ENCODE measurements around the gene C2orf68. TPM values are rescaled to one million over a fixed set of nuclear protein-coding genes. Genes with fewer than 3 reads are reported as not detected.

C2orf68 gene
- total and polyA plus RNA-seq, 2 of the 8 experiments (the other 6 are each of a cell fraction or from before 2014, with no cell fraction given): 46.3 to 49.4 TPM

DNA sequence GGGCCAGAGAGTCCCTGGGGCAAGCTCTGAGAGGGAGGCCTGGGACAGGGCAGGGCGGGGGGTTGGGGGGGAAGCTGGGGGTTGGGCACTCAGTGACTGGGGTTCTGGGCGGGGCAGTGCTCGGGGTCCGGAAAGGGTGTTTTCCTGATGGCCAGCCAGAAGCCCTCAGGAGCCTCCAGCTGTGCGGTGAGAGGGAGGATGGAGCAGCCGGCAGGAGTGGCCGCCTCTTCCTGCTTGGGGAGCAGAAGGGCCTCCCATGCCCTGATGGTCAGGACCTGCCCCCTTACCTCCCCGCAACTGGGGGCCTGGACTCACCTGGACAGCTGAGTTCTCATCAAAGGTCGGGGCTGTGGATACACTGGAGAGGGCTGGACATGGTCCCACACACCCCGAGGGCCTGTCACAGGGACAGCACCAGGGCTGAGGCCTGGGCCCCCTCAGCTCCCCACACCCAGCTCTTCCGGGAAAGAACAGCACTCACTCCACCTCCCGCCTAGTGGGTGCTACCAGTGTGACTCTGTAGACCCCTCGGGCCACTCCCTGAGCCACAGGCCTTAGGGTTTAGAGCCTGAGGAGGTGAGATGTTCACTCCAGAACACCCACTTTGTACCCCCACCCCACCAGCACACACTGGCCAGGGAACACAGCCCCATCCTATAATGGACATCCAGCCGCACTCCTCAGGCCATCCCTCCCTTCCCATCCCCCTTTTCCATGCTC lies 49.4 kb upstream of the C2orf68 start:
- H2BK20ac ChIP-seq (ENCODE audit: low read length): no peak overlapping the region
- peaks cover 2 to 3% of the 10 kb centered on the region in 2 experiments for H4K20me1 ChIP-seq (replicated peaks in 1 of 2; ENCODE audit: control insufficient read depth in 1 of 2, insufficient read depth in 2 of 2, low read length in 2 of 2)
- H3K79me2 ChIP-seq (ENCODE audit: control insufficient read depth in 1 of 2, insufficient read depth in 2 of 2, low read length in 2 of 2): no peaks in the 10 kb centered on the region
- H3K4me2 ChIP-seq (ENCODE audit: insufficient read depth in 1 of 2, low read depth in 2 of 2, low read length in 2 of 2): no peak overlapping the region
- no peaks in the 10 kb centered on the region for H3K9me3 ChIP-seq (ENCODE audit: insufficient read depth in 2 of 2, low read depth in 1 of 2, low read length in 1 of 2)
- no peak overlapping the region for H3K4me3 ChIP-seq (ENCODE audit: extremely low read depth in 1 of 4, insufficient read depth in 2 of 4, low read depth in 3 of 4, low read length in 4 of 4)
- no peak overlapping the region for H3K9ac ChIP-seq (replicated peaks in 1 of 4; ENCODE audit: extremely low read depth in 1 of 4, low read depth in 3 of 4, low read length in 3 of 4)
- H3K23ac ChIP-seq (ENCODE audit: insufficient read length): no peak overlapping the region
- H4K91ac ChIP-seq (replicated peaks; ENCODE audit: insufficient read length, low read length): no peak overlapping the region
- no peak overlapping the region for H3K18ac ChIP-seq (ENCODE audit: extremely low read depth, low read length)
- H2AK5ac ChIP-seq (ENCODE audit: low read depth, low read length): no peak overlapping the region
- H2AFZ ChIP-seq (ENCODE audit: low read length): no peak overlapping the region
- no peak overlapping the region for H2BK15ac ChIP-seq (ENCODE audit: low read length)
- POLR2A ChIA-PET (ENCODE audit: partially characterized antibody): interaction anchor here (0.9 to 2.6 kb wide), 3 partner anchors 12 to 151 kb away, joined by 3 to 9 read pairs (median 4); no protein-coding TSS in a partner anchor
- H2BK120ac ChIP-seq (replicated peaks; ENCODE audit: low read depth, low read length): no peak overlapping the region
- H2BK12ac ChIP-seq (ENCODE audit: low read depth, low read length): no peak overlapping the region
- H3K27ac ChIP-seq (ENCODE audit: low read depth, low read length): no peak overlapping the region
- FAIRE-seq (no peak), DNase-seq (ENCODE audit: low read depth in 1 of 2, low spot score in 2 of 2) (no peak)
- H4K5ac ChIP-seq (ENCODE audit: insufficient read length, low read depth, low read length): no peak overlapping the region
- peaks cover 4% of the 10 kb centered on the region; the same call in 1 of the 2 replicates for H3K23me2 ChIP-seq (ENCODE audit: low read depth, low read length)
- no peak overlapping the region; the same call in 1 of the 2 replicates for H4K8ac ChIP-seq (ENCODE audit: extremely low read depth, insufficient read depth, low read length)
- no peak overlapping the region for H2BK5ac ChIP-seq (ENCODE audit: low read depth, low read length)
- H3K4me1 ChIP-seq (replicated peaks in 1 of 4; ENCODE audit: control insufficient read depth in 3 of 4, insufficient read depth in 4 of 4, low read length in 3 of 4): peaks cover 0 to 3% (median 0%) of the 10 kb centered on the region in 4 experiments; a peak in 1 of 7 replicates
- 87% methylated on average over 6 of the region's 14 CpGs; no CpG with 5 or more reads in 1 of the 2 experiments for WGBS, 2 experiments (ENCODE audit: extremely low coverage in 1 of 2, insufficient coverage in 1 of 2, insufficient read length in 1 of 2, insufficient replicate concordance in 2 of 2, low coverage in 1 of 2, low lambda C conversion rate in 2 of 2, missing lambda C conversion rate in 1 of 2)
- H3K79me1 ChIP-seq (ENCODE audit: low read depth, low read length): no peaks in the 10 kb centered on the region; the same call in 1 of the 2 replicates
- CTCF ChIA-PET (ENCODE audit: partially characterized antibody): interaction anchor here (0.6 to 5.8 kb wide), 11 partner anchors 12 to 57 kb away, joined by 3 to 38 read pairs (median 3); no protein-coding TSS in a partner anchor
- H3K27me3 ChIP-seq (replicated peaks in 1 of 4; ENCODE audit: control insufficient read depth in 3 of 4, extremely low read depth in 1 of 4, insufficient read depth in 3 of 4, low read length in 3 of 4): no peaks in the 10 kb centered on the region
- no peak overlapping the region for H3K4ac ChIP-seq (replicated peaks; ENCODE audit: insufficient read length, low read depth, low read length)
- H3K56ac ChIP-seq (replicated peaks; ENCODE audit: insufficient read length, low read depth, low read length): no peak overlapping the region
- H3K36me3 ChIP-seq (ENCODE audit: control insufficient read depth in 2 of 4, insufficient read depth in 4 of 4, low read length in 3 of 4): peaks cover 0 to 2% (median 1%) of the 10 kb centered on the region in 4 experiments; a peak in 1 of 8 replicates
- no peak overlapping the region for H3K14ac ChIP-seq (ENCODE audit: insufficient read length)
- TF ChIP-seq POLR2AphosphoS5 (IDR thresholded peaks at IDR 0.05; ENCODE audit: low read depth, low read length): no peak
- TF ChIP-seq ATF3 (IDR thresholded peaks at IDR 0.05; ENCODE audit: insufficient read depth, low read depth, low read length): no peak
- TF ChIP-seq KDM4A (IDR thresholded peaks at IDR 0.05; ENCODE audit: low read depth, low read length, severe bottlenecking): no peak
- no peak for TF ChIP-seq EGR1 (IDR thresholded peaks at IDR 0.05; ENCODE audit: borderline replicate concordance, low read depth, low read length)
- no peak for TF ChIP-seq RXRA (IDR thresholded peaks at IDR 0.05; ENCODE audit: insufficient read depth, low read depth, low read length)
- no peak for TF ChIP-seq YY1 (IDR thresholded peaks at IDR 0.05; ENCODE audit: low read depth, low read length)
- TF ChIP-seq HDAC6 (IDR thresholded peaks at IDR 0.05; ENCODE audit: low read depth, low read length): no peak
- no peak for TF ChIP-seq KDM1A (IDR thresholded peaks at IDR 0.05; ENCODE audit: borderline replicate concordance, low read length)
- no peak for TF ChIP-seq TAF7 (optimal IDR thresholded peaks at IDR 0.05; ENCODE audit: borderline replicate concordance, low read depth, low read length)
- no peak for TF ChIP-seq TEAD4 (IDR thresholded peaks at IDR 0.05; ENCODE audit: low read depth, low read length)
- TF ChIP-seq EP300 (IDR thresholded peaks at IDR 0.05; ENCODE audit: borderline replicate concordance in 1 of 2, low read depth in 2 of 2, low read length in 2 of 2): no peak
- TF ChIP-seq TBP (IDR thresholded peaks at IDR 0.05; ENCODE audit: low read depth, low read length): no peak
